Left ventricle myocardium inferior (tissue), 1 donor: ENCODE data around the gene LIPN. TPM values are rescaled to one million over a fixed set of nuclear protein-coding genes. Genes with fewer than 3 reads are reported as not detected.

Experiments used
- DNase-seq: peaks from one replicate; pipeline ENCODE4 v3.0.0-alpha.2; 2020
- H3K27ac ChIP-seq: fragments of 200-600 bp; replicated peaks from 2 replicates; pipeline ENCODE4 v1.8.0; 2021
- H3K27me3 ChIP-seq: fragments of 200-600 bp; 2 replicates; pipeline ENCODE4 v1.8.0; 2021; ENCODE audit warnings: low read depth
- H3K36me3 ChIP-seq: fragments of 200-600 bp; 2 replicates; pipeline ENCODE4 v1.8.0; 2021
- H3K4me1 ChIP-seq: fragments of 200-600 bp; 2 replicates; pipeline ENCODE4 v1.8.0; 2021
- H3K4me3 ChIP-seq: fragments of 200-600 bp; 2 replicates; pipeline ENCODE4 v1.8.0; 2021; ENCODE audit warnings: mild to moderate bottlenecking, moderate library complexity
- H3K9me3 ChIP-seq: fragments of 200-600 bp; replicated peaks from 2 replicates; pipeline ENCODE4 v1.8.0; 2021
- CTCF ChIP-seq: fragments of 200-600 bp; IDR thresholded peaks from 2 replicates; pipeline ENCODE4 v1.8.0; 2021; ENCODE audit warnings: antibody characterized with exemption, mild to moderate bottlenecking, borderline replicate concordance
- intact Hi-C: fragments of 100-400 bp; cut with micrococcal nuclease; formaldehyde crosslinking; loops from one replicate; pipeline ENCODE4 v1.11.0; 2022
- total RNA-seq: library from RNA; stranded (reverse); fragmentation: NEBNext Ultra II Directional; extraction: Animal tissue kit (Norgen Biotek cat#: 25700); gene quantifications from one replicate; pipeline ENCODE4 v1.2.1, GENCODE V29; 2021
- donor health status: DM: no; HTN: yes; CAD: no; lungs with severe emphysema.

LIPN gene
- total RNA-seq, 1 donor from 2014 or later: not detected

GRCh38 chr10:88803641-88804040 is 43.8 kb downstream of the LIPN start:
- DNase-seq: no peak
- H3K4me3 ChIP-seq: no peak overlapping the region
- no peaks in the 10 kb centered on the region for H3K4me1 ChIP-seq
- no peak for TF ChIP-seq CTCF
- no peak overlapping the region for H3K27ac ChIP-seq
- H3K36me3 ChIP-seq: no peaks in the 10 kb centered on the region
- intact Hi-C loops: no loop called here
- H3K27me3 ChIP-seq: peaks cover 9% of the 10 kb centered on the region
- H3K9me3 ChIP-seq: no peaks in the 10 kb centered on the region

GRCh38 chr10:88804083-88804812 is 44.4 kb downstream of the LIPN start:
- TF ChIP-seq CTCF: no peak
- Histone ChIP-seq H3K27ac (no peak overlapping the region), H3K9me3 (no peaks in the 10 kb centered on the region), H3K4me1 (no peaks in the 10 kb centered on the region), H3K4me3 (no peak overlapping the region), H3K27me3 (peaks cover 9% of the 10 kb centered on the region), H3K36me3 (no peaks in the 10 kb centered on the region)
- intact Hi-C loops: no loop called here
- DNase-seq: no peak

GRCh38 chr10:88805361-88805760 is 45.5 kb downstream of the LIPN start:
- no peak for DNase-seq
- Histone ChIP-seq H3K27me3 (peaks cover 15% of the 10 kb centered on the region), H3K4me1 (no peaks in the 10 kb centered on the region), H3K27ac (no peak overlapping the region), H3K36me3 (no peaks in the 10 kb centered on the region), H3K4me3 (no peak overlapping the region), H3K9me3 (no peaks in the 10 kb centered on the region)
- no peak for TF ChIP-seq CTCF
- intact Hi-C loops: no loop called here

GRCh38 chr10:88805924-88806323 is 46.1 kb downstream of the LIPN start:
- no peak for DNase-seq
- intact Hi-C loops: no loop called here
- no peak overlapping the region for H3K27ac ChIP-seq
- H3K4me3 ChIP-seq: no peak overlapping the region
- no peaks in the 10 kb centered on the region for H3K9me3 ChIP-seq
- H3K4me1 ChIP-seq: no peaks in the 10 kb centered on the region
- no peak for TF ChIP-seq CTCF
- no peaks in the 10 kb centered on the region for H3K36me3 ChIP-seq
- H3K27me3 ChIP-seq: peaks cover 21% of the 10 kb centered on the region

GRCh38 chr10:88809621-88810020 is 49.8 kb downstream of the LIPN start:
- Histone ChIP-seq H3K4me1 (no peaks in the 10 kb centered on the region), H3K27ac (no peak overlapping the region), H3K27me3 (peaks cover 22% of the 10 kb centered on the region), H3K4me3 (no peak overlapping the region), H3K9me3 (no peaks in the 10 kb centered on the region), H3K36me3 (no peaks in the 10 kb centered on the region)
- intact Hi-C loops: no loop called here
- no peak for TF ChIP-seq CTCF
- DNase-seq: no peak
